Panc1 (cell line): ENCODE data around the gene WDR7. TPM values are rescaled to one million over a fixed set of nuclear protein-coding genes. Genes with fewer than 3 reads are reported as not detected.

ENCODE experiments used
- ATAC-seq: fragments of 200-7000 bp; cut with Tn5 transposase; 2 replicates; pipeline ENCODE4 v1.9.1; 2020; ENCODE audit warnings: mild to moderate bottlenecking, moderate library complexity
- BruUV-seq: library from RNA; stranded (reverse); fragments of 400-500 nt; replicated peaks from 2 replicates; lab custom pipeline; 2021; lab: Mats Ljungman, UMichigan
- CTCF ChIA-PET: fragments of 300-600 bp; sonication (Branson Sonifier 250); formaldehyde crosslinking; loops from one replicate; lab custom pipeline; 2022; ENCODE audit warnings: antibody characterized with exemption; lab: Charles Lee
- POLR2A ChIA-PET: fragments of 300-600 bp; sonication (Branson Sonifier 250); formaldehyde crosslinking; loops from one replicate; lab custom pipeline; 2022; ENCODE audit warnings: antibody characterized with exemption; lab: Charles Lee
- DNase-seq: peaks from one replicate; pipeline ENCODE4 v3.0.0-alpha.2; 2010; ENCODE audit warnings: low read depth, low spot score
- H3K27ac ChIP-seq: 2 replicates; pipeline ENCODE4 v1.5.1; 2011; ENCODE audit warnings: mild to moderate bottlenecking, low read length, inconsistent platforms
- H3K27me3 ChIP-seq: fragments of 200-500 bp; sonication (Bioruptor generic); 2 replicates; pipeline ENCODE4 v1.6.0; 2014; ENCODE audit warnings: low read length, inconsistent platforms; ENCODE audit not compliant: control insufficient read depth, insufficient read depth
- H3K36me3 ChIP-seq: fragments of 200-500 bp; sonication (Bioruptor generic); 2 replicates; pipeline ENCODE4 v1.5.1; 2014; ENCODE audit warnings: inconsistent platforms, mild to moderate bottlenecking, low read length, moderate library complexity; ENCODE audit not compliant: control insufficient read depth, insufficient read depth
- H3K4me1 ChIP-seq: 2 replicates; pipeline ENCODE4 v1.5.1; 2011; ENCODE audit warnings: inconsistent platforms, mild to moderate bottlenecking, low read length, moderate library complexity; ENCODE audit not compliant: control insufficient read depth, insufficient read depth
- H3K4me3 ChIP-seq, 2 experiments: 2 replicates each; pipeline ENCODE4 v1.5.1; 2011 to 2012; ENCODE audit warnings: low read depth in 2 of 2, low read length in 2 of 2, mild to moderate bottlenecking in 2 of 2, inconsistent platforms in 1 of 2, moderate library complexity in 1 of 2
- H3K9me3 ChIP-seq: fragments of 200-500 bp; sonication (Bioruptor generic); 2 replicates; pipeline ENCODE4 v1.5.1; 2014; ENCODE audit warnings: low read depth, mild to moderate bottlenecking, inconsistent platforms, low read length, moderate library complexity; ENCODE audit not compliant: control insufficient read depth, insufficient read depth
- POLR2AphosphoS5 ChIP-seq: IDR thresholded peaks from 2 replicates; pipeline ENCODE4 v1.6.1; 2012; ENCODE audit warnings: mild to moderate bottlenecking, low read depth, low read length, moderate library complexity
- SIN3A ChIP-seq: IDR thresholded peaks from 2 replicates; pipeline ENCODE4 v1.6.1; 2012; ENCODE audit warnings: low read depth, mild to moderate bottlenecking, low read length, moderate library complexity, borderline replicate concordance; ENCODE audit not compliant: insufficient read depth
- TCF7L2 ChIP-seq: IDR thresholded peaks from 2 replicates; pipeline ENCODE4 v1.6.1; 2011; ENCODE audit warnings: mild to moderate bottlenecking, low read depth, low read length, inconsistent platforms
- in situ Hi-C: cut with HindIII; loops from 2 replicates; pipeline ENCODE4 v1.10.0; 2016; ENCODE audit warnings: low sequenced_read_pairs, low pct_unique_long_range_greater_than_20kb
- intact Hi-C: fragments of 100-400 bp; cut with micrococcal nuclease; formaldehyde crosslinking; loops from one replicate; pipeline ENCODE4 v1.10.0; 2022; ENCODE audit not compliant: unreplicated experiment
- total RNA-seq: library from RNA; stranded (reverse); gene quantifications from one replicate; pipeline ENCODE4 v1.2.1, GENCODE V29; 2021; ENCODE audit not compliant: unreplicated experiment
- TF ChIP-seq, protein P1 (sequence below): fragments of 450-650 bp; IDR thresholded peaks from 2 replicates; pipeline ENCODE4 v1.5.1; 2017; ENCODE audit warnings: mild to moderate bottlenecking
- TF ChIP-seq, protein P2 (sequence below), 2 experiments: IDR thresholded peaks; 2 replicates each; pipeline ENCODE4 v1.6.1; 2011 to 2012; ENCODE audit warnings: low read depth in 2 of 2, control low read depth in 1 of 2, low read length in 1 of 2, mild to moderate bottlenecking in 1 of 2, moderate library complexity in 1 of 2; ENCODE audit not compliant: insufficient read depth in 1 of 2

The WDR7 gene
- total RNA-seq, 1 experiment from 2014 or later: 12.3 TPM

- no peaks in the 10 kb centered on the region for H3K27me3 ChIP-seq
- DNase-seq (no peak), ATAC-seq (no peak)
- CTCF ChIA-PET: no interaction called here
- POLR2A ChIA-PET: no interaction called here
- no TSS peak for BruUV-seq
- in situ Hi-C loops: no loop called here
- TF ChIP-seq POLR2AphosphoS5 (no peak), TCF7L2 (no peak), SIN3A (no peak)
- TF ChIP-seq, protein P1, sequence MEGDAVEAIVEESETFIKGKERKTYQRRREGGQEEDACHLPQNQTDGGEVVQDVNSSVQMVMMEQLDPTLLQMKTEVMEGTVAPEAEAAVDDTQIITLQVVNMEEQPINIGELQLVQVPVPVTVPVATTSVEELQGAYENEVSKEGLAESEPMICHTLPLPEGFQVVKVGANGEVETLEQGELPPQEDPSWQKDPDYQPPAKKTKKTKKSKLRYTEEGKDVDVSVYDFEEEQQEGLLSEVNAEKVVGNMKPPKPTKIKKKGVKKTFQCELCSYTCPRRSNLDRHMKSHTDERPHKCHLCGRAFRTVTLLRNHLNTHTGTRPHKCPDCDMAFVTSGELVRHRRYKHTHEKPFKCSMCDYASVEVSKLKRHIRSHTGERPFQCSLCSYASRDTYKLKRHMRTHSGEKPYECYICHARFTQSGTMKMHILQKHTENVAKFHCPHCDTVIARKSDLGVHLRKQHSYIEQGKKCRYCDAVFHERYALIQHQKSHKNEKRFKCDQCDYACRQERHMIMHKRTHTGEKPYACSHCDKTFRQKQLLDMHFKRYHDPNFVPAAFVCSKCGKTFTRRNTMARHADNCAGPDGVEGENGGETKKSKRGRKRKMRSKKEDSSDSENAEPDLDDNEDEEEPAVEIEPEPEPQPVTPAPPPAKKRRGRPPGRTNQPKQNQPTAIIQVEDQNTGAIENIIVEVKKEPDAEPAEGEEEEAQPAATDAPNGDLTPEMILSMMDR: no peak
- TF ChIP-seq, protein P2, sequence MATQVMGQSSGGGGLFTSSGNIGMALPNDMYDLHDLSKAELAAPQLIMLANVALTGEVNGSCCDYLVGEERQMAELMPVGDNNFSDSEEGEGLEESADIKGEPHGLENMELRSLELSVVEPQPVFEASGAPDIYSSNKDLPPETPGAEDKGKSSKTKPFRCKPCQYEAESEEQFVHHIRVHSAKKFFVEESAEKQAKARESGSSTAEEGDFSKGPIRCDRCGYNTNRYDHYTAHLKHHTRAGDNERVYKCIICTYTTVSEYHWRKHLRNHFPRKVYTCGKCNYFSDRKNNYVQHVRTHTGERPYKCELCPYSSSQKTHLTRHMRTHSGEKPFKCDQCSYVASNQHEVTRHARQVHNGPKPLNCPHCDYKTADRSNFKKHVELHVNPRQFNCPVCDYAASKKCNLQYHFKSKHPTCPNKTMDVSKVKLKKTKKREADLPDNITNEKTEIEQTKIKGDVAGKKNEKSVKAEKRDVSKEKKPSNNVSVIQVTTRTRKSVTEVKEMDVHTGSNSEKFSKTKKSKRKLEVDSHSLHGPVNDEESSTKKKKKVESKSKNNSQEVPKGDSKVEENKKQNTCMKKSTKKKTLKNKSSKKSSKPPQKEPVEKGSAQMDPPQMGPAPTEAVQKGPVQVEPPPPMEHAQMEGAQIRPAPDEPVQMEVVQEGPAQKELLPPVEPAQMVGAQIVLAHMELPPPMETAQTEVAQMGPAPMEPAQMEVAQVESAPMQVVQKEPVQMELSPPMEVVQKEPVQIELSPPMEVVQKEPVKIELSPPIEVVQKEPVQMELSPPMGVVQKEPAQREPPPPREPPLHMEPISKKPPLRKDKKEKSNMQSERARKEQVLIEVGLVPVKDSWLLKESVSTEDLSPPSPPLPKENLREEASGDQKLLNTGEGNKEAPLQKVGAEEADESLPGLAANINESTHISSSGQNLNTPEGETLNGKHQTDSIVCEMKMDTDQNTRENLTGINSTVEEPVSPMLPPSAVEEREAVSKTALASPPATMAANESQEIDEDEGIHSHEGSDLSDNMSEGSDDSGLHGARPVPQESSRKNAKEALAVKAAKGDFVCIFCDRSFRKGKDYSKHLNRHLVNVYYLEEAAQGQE (IDR thresholded peaks at IDR 0.05; ENCODE audit: insufficient read depth in 1 of 2, low read depth in 2 of 2, low read length in 1 of 2): no peak
- intact Hi-C loops: no loop called here
- H3K9me3 ChIP-seq: no peaks in the 10 kb centered on the region
- no peaks in the 10 kb centered on the region for H3K36me3 ChIP-seq
- no peak overlapping the region for H3K27ac ChIP-seq
- no peak overlapping the region for H3K4me3 ChIP-seq
- no peaks in the 10 kb centered on the region for H3K4me1 ChIP-seq
Measured at GRCh38 chr18:56770097-56770496, 118.9 kb downstream of the WDR7 start.

DNA sequence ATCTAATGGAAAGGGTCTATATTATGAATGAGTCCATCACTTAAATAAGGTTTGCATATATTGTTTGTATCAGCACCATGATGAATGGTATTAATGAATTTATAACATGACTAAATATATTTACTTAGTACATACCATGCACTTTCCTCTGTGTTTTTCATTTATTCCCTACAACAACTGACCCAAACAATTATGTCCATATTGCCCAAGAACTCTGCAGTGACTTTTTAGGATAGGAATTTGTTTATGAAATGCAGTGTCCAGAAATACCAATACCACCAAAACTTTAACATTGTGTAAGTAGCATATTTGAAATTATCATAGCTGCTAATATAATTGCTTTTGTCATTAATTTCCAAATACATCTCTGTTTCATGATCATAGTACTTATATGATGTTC, 119.7 kb downstream of the WDR7 start:
- in situ Hi-C loops: no loop called here
- Histone ChIP-seq H3K36me3 (no peaks in the 10 kb centered on the region), H3K27me3 (no peaks in the 10 kb centered on the region), H3K9me3 (no peaks in the 10 kb centered on the region), H3K4me3 (no peak overlapping the region), H3K4me1 (no peaks in the 10 kb centered on the region), H3K27ac (no peak overlapping the region)
- intact Hi-C loops: no loop called here
- CTCF ChIA-PET: no interaction called here
- TF ChIP-seq SIN3A (no peak), POLR2AphosphoS5 (no peak), TCF7L2 (no peak)
- TF ChIP-seq, protein P1: no peak
- TF ChIP-seq, protein P2 (IDR thresholded peaks at IDR 0.05; ENCODE audit: insufficient read depth in 1 of 2, low read depth in 2 of 2, low read length in 1 of 2): no peak
- ATAC-seq (no peak), DNase-seq (no peak)
- POLR2A ChIA-PET: no interaction called here
- BruUV-seq: no TSS peak
